Measurements from ENCODE around the gene KIFAP3. TPM values are rescaled to one million over a fixed set of nuclear protein-coding genes. Genes with fewer than 3 reads are reported as not detected.

The KIFAP3 gene
- total and polyA plus RNA-seq, 2 of the 8 experiments (the other 6 are each of a cell fraction or from before 2014, with no cell fraction given), result 1.3 to 3.2 TPM

DNA sequence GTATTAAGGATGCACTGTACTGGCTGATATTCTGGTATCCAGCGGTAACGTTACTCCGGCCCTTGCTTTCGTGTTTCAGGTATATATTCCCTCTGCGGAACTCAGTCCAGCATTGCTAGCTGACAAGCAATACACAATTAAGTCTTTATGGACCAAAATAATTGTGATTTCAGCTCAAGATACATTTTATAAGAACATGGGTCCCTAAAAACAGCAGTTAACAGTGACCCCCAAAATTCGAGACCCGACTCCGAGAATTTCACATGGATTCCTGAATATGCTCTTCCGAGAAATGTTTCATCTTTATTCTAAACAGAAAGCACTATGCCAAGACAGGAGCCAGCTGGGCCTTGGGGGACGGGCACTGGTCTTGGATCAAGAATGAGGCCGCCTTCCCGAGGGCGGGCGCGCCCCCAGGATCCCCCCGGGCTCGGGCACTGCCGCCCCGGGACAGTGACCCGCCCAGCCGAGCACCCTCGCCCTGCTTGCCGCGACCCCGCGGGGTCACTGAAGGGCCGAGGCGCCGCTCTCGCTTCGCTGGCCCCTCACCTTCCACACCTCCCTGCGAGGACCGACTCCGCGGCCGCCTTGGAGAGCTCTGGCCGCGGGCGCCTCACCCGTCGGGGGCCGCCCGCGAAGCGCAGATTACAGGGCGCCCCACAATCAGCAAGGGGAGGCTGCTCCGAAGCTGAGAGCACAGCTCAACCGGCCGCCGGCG, 181.4 kb downstream of the KIFAP3 start:
- Histone ChIP-seq H3K56ac (replicated peaks; ENCODE audit: insufficient read length, low read depth, low read length) (no peak overlapping the region), H3K4me1 (replicated peaks in 1 of 4; ENCODE audit: control insufficient read depth in 3 of 4, insufficient read depth in 4 of 4, low read length in 3 of 4) (peaks cover 0 to 10% (median 7%) of the 10 kb centered on the region in 4 experiments; a peak in 4 of 7 replicates), H3K14ac (ENCODE audit: insufficient read length) (no peak overlapping the region), H2BK20ac (ENCODE audit: low read length) (no peak overlapping the region), H2AFZ (ENCODE audit: low read length) (no peak overlapping the region), H3K4me2 (ENCODE audit: insufficient read depth in 1 of 2, low read depth in 2 of 2, low read length in 2 of 2) (peak overlapping the region; percentile 74 to 81), H2BK15ac (ENCODE audit: low read length) (no peak overlapping the region), H3K36me3 (ENCODE audit: control insufficient read depth in 2 of 4, insufficient read depth in 4 of 4, low read length in 3 of 4) (peaks cover 0 to 6% (median 2%) of the 10 kb centered on the region in 4 experiments; a peak in 3 of 8 replicates), H2BK120ac (replicated peaks; ENCODE audit: low read depth, low read length) (no peak overlapping the region), H3K27ac (ENCODE audit: low read depth, low read length) (peak overlapping the region; percentile 99; the same call in 1 of the 2 replicates), H2AK5ac (ENCODE audit: low read depth, low read length) (no peak overlapping the region), H2BK5ac (ENCODE audit: low read depth, low read length) (peak overlapping the region; percentile 100; the same call in 1 of the 2 replicates), H3K9me3 (ENCODE audit: insufficient read depth in 2 of 2, low read depth in 1 of 2, low read length in 1 of 2) (no peaks in the 10 kb centered on the region), H3K18ac (ENCODE audit: extremely low read depth, low read length) (peak overlapping the region; percentile 55; the same call in 1 of the 2 replicates), H4K8ac (ENCODE audit: extremely low read depth, insufficient read depth, low read length) (peak overlapping the region; percentile 83; the same call in 1 of the 2 replicates), H3K27me3 (replicated peaks in 1 of 4; ENCODE audit: control insufficient read depth in 3 of 4, extremely low read depth in 1 of 4, insufficient read depth in 3 of 4, low read length in 3 of 4) (no peaks in the 10 kb centered on the region), H4K20me1 (replicated peaks in 1 of 2; ENCODE audit: control insufficient read depth in 1 of 2, insufficient read depth in 2 of 2, low read length in 2 of 2) (peaks cover 0 to 7% of the 10 kb centered on the region in 2 experiments), H3K23ac (ENCODE audit: insufficient read length) (peak overlapping the region; percentile 1), H3K9ac (replicated peaks in 1 of 4; ENCODE audit: extremely low read depth in 1 of 4, low read depth in 3 of 4, low read length in 3 of 4) (peak overlapping the region; percentile 72 to 97 (median 76)), H3K4ac (replicated peaks; ENCODE audit: insufficient read length, low read depth, low read length) (no peak overlapping the region), H3K4me3 (ENCODE audit: extremely low read depth in 1 of 4, insufficient read depth in 2 of 4, low read depth in 3 of 4, low read length in 4 of 4) (peak overlapping the region; percentile 70 to 89 (median 82)), H3K23me2 (ENCODE audit: low read depth, low read length) (peaks cover 3% of the 10 kb centered on the region), H3K79me2 (ENCODE audit: control insufficient read depth in 1 of 2, insufficient read depth in 2 of 2, low read length in 2 of 2) (peaks cover 0 to 27% of the 10 kb centered on the region in 2 experiments; a peak in 2 of 4 replicates), H2BK12ac (ENCODE audit: low read depth, low read length) (no peak overlapping the region), H4K5ac (ENCODE audit: insufficient read length, low read depth, low read length) (peak overlapping the region; percentile 74), H4K91ac (replicated peaks; ENCODE audit: insufficient read length, low read length) (no peak overlapping the region), H3K79me1 (ENCODE audit: low read depth, low read length) (peaks cover 2% of the 10 kb centered on the region; the same call in 1 of the 2 replicates)
- FAIRE-seq, result no peak
- WGBS, 2 experiments (ENCODE audit: extremely low coverage in 1 of 2, insufficient coverage in 1 of 2, insufficient read length in 1 of 2, insufficient replicate concordance in 2 of 2, low coverage in 1 of 2, low lambda C conversion rate in 2 of 2, missing lambda C conversion rate in 1 of 2), result 6% methylated on average over 34 of the region's 51 CpGs; no CpG with 5 or more reads in 1 of the 2 experiments
- TF ChIP-seq ASH2L (IDR thresholded peaks at IDR 0.05; ENCODE audit: low read length) (peak; percentile 65), KDM4A (IDR thresholded peaks at IDR 0.05; ENCODE audit: low read depth, low read length, severe bottlenecking) (peak; percentile 31), SIN3A (conservative IDR thresholded peaks at IDR 0.05 in 1 of 2, IDR thresholded peaks at IDR 0.05 in 1 of 2; ENCODE audit: low read depth in 1 of 2, low read length in 2 of 2) (peak in 1 of 2 experiments; percentile 43; a peak in 1 of 4 replicates), POLR2A (IDR thresholded peaks at IDR 0.05; ENCODE audit: control extremely low read depth in 1 of 2, low read depth in 2 of 2, low read length in 2 of 2) (no peak), PHF8 (conservative IDR thresholded peaks at IDR 0.05; ENCODE audit: low read depth, low read length) (peak; percentile 79; the same call in 1 of the 2 replicates)
- CTCF ChIA-PET (ENCODE audit: partially characterized antibody), result no interaction called here
- DNase-seq (ENCODE audit: low read depth in 1 of 2, low spot score in 2 of 2), result no peak
- POLR2A ChIA-PET (ENCODE audit: partially characterized antibody), result interaction anchor here (1.1 to 2.2 kb wide), 8 partner anchors 9 to 638 kb away, joined by 3 to 12 read pairs (median 6); partner anchors contain the start of genes GORAB and METTL18

Measured in H1 (cell line).